Activated CD8-positive, alpha-beta memory T cell treated with anti-CD3 and anti-CD28 coated beads for 36 hours (primary cell): ENCODE data around the gene KIT. TPM values are rescaled to one million over a fixed set of nuclear protein-coding genes. Genes with fewer than 3 reads are reported as not detected.

Experiments used
- CTCF ChIA-PET: fragments of 350-600 bp; sonication (Branson Sonifier 250); formaldehyde crosslinking; loops from one replicate; lab custom pipeline; 2021; ENCODE audit warnings: antibody characterized with exemption; lab: Charles Lee
- POLR2A ChIA-PET: fragments of 350-600 bp; sonication (Branson Sonifier 250); formaldehyde crosslinking; loops from one replicate; lab custom pipeline; 2021; ENCODE audit warnings: antibody characterized with exemption; lab: Charles Lee
- total RNA-seq, 2 experiments: library from RNA; stranded (reverse); gene quantifications; one replicate each; pipeline ENCODE4 v1.2.3, GENCODE V29; 2021

KIT gene
- total RNA-seq, 2 experiments from 2014 or later: 0.04 to 0.21 TPM

- POLR2A ChIA-PET: no interaction called here
- CTCF ChIA-PET: no interaction called here
Observed at GRCh38 chr4:54659749-54660535, 2.2 kb downstream of the KIT start.

- ChIA-PET CTCF (no interaction called here), POLR2A (no interaction called here)
Observed at GRCh38 chr4:54660591-54660990, 2.8 kb downstream of the KIT start.

GRCh38 chr4:54661169-54661568, 3.4 kb downstream of the KIT start:
- POLR2A ChIA-PET: no interaction called here
- CTCF ChIA-PET: no interaction called here

DNA sequence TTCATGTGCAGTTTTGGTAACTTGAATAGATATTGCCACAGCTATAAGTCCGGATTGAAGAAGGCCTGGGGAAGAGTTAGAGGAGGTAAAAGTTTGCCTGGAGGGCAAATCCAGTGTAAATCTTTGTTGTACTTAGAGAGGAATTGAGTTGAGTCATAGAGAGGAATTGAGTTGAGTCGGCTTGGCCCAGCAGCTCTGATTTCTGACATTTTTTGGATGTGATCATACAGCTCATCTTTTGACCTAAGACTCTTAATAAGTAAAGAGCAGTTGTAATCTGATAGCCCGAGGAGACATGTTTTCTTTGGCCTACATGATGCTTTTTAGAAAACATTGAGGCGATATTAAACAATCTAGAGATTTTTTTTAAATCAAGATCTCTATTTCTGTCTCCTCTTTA, 3.9 kb downstream of the KIT start:
- CTCF ChIA-PET: no interaction called here
- POLR2A ChIA-PET: no interaction called here

- CTCF ChIA-PET: no interaction called here
- POLR2A ChIA-PET: no interaction called here
Observed at GRCh38 chr4:54662123-54662522, 4.4 kb downstream of the KIT start.

DNA sequence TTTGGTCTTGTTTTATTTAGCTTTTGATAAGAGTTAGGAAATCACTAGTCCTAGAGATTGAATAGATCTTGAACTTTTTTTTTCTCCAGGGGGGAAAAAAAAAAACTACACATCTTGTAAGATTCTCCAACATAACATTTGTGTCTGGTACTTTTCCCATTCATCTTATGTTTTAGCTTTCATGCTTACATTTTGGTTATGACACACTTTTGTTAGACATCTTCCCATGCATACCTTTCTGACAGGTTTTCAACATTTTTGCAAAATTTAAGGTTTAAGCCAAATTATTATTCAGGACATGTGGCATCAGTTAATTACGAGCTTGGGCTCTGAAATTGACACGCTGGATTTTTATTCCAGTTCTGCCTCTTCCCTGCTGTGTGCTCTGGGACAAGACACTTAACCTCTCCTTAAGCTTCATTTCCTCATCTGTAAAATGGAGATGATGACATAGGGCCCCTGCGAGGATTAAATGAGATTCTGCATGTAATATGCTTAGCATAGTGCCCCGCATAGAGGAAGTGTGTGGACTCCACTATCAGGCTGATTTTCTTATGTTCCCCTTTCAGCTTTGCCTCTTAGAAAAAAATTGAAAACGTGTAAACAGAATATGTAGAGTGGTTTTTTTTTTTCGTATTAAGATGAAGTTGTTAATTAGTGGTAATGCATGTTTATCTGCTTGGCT, 5.3 kb downstream of the KIT start:
- ChIA-PET POLR2A (no interaction called here), CTCF (no interaction called here)

GRCh38 chr4:54664400-54664799, 6.6 kb downstream of the KIT start:
- POLR2A ChIA-PET: no interaction called here
- CTCF ChIA-PET: no interaction called here

DNA sequence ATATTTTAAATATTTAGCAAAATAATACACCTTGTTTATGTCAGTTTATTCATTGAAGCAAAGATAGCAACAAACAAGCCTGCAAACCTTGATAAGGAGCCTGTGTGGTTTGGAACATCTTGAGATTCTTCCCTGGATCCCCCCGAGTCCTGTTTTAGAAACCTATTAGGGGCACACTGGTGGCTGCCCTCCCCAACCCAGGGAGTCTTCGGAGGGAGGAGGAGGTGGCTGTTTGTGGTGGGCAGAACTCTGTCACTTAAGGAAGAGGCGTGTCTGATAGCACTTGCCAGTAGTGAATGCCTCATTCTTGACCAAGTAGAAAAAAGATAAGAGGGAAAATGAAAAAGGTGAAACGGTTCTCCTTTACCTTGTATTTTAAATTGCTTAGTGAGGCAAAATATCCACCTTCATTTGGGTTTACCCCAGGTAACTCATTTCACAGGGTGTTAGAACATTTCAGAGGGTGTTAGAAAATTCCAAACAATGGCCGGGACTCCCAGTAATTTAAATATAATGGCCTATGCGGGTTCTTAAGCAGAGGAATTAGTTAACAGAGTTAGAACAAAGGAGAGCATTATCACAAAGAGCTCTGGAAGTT, 10.4 kb downstream of the KIT start:
- ChIA-PET CTCF (no interaction called here), POLR2A (no interaction called here)

DNA sequence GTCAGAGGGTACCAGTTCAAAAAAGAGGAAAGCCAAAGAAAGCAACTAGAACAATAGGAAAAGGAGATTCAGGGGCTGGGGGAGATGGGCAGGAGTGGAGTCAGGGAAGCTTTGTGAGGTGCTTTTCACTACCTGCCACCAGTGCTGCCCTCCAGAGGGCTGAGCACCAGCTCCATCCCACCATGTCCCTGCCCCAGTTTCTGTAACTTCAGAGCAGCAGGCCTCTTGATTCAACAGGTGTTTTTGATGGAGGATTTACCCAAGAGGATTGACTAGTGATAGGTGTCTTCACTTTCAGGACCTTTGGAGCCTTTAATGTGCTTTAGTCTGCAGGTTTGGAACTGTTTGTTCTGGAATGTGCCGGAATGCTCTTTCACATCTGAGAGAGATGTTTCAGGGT, 12.1 kb downstream of the KIT start:
- ChIA-PET POLR2A (no interaction called here), CTCF (interaction anchor here (0.7 kb wide), 1 partner anchor 1319 kb away, joined by 4 read pairs; no protein-coding TSS in a partner anchor)

DNA sequence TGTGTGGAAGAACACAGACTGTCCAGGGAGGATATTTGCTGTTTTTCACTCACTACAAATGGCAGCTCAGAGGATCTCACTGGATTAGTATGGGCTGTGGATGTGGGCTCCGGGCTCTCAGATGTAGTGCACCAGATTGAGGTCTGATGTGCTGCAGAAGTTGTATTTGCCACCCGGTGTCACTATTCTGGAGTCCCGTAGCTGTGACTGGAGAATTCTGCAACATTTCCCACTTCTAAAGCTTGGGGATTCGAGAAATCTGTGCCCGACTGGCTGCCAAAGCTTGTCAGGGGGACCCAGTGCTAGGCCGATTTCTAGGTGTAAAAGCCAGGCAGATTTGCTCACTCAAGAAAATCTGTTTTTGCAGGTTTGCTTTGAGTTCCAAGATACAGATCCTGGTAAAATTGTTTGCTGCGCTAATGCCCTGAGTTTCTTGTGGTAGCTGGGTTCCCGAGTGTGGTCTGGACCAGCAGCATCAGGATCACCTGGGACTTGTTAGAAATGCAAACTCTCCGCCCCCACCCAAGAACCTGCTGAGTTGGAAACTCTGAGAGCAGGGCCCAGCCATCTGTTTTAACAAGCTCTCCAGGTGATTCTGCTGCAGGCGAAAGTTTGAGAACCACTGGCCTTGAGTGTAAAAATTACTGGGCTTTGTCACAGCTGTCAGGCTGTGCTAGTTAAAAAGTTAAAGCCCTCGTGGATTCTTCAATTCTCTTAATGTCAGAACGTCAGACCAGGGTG, 18.1 kb downstream of the KIT start:
- CTCF ChIA-PET: no interaction called here
- POLR2A ChIA-PET: no interaction called here

DNA sequence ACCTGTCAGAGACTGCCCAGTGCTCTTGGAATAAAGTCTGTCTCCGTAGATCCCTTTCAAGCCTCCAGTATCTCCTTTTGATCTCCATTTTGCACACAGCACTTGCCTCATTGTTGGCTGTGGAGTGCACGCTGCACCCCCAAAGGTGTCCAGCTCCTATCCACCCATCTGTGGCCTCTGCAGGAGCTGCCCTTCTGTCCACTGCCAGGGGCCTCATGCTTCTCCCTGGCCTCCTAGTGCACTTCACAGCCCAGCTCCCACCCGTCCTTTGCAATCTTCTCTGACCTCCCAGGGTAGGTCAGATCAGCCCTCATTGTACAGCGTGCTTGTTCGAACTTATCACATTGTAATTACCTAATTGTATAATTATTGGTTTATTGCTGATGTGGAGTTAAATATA, 18.9 kb downstream of the KIT start:
- ChIA-PET CTCF (no interaction called here), POLR2A (no interaction called here)

GRCh38 chr4:54677416-54677815, 19.7 kb downstream of the KIT start:
- ChIA-PET POLR2A (no interaction called here), CTCF (no interaction called here)

- ChIA-PET CTCF (no interaction called here), POLR2A (no interaction called here)
Observed at GRCh38 chr4:54677853-54678650, 20.3 kb downstream of the KIT start.

DNA sequence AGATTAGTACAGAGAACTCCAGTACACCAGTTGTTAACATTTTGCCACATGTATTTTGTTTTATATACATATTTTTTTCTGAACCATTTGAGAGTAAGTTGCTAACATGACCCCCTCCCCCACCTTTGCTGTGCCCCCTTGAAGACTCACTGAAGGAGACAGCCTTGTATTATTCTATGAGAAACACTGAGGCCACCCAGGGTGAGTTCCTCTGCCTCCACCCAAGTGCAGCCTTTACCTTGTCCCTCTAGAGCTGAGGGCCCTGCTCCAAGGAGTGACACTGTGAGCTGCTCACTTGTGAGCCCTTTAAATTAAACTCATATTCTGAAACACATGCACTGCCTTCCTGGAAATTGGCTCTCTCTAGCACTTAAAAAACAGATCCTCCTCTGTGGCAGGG, 21.1 kb downstream of the KIT start:
- POLR2A ChIA-PET: no interaction called here
- CTCF ChIA-PET: no interaction called here

DNA sequence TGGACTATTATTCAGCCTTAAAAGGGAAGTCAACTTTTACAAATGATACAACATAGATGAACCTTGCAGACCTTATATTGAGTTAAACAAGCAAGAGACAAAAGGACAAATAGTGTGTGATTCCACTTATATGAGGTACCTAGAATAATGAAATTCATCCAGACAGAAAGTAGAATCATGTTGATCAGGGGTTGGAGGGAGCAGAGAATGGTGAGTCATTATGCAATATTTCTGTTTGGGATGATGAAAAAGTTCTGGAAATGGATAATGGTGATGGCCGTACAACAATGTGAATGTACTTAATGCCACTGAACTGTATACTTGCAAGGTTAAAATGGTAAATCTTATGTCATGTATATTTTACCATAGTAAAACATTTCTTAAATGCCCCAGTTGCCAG, 22.1 kb downstream of the KIT start:
- POLR2A ChIA-PET: no interaction called here
- CTCF ChIA-PET: no interaction called here

GRCh38 chr4:54683616-54684346, 26.0 kb downstream of the KIT start:
- POLR2A ChIA-PET: no interaction called here
- CTCF ChIA-PET: no interaction called here

DNA sequence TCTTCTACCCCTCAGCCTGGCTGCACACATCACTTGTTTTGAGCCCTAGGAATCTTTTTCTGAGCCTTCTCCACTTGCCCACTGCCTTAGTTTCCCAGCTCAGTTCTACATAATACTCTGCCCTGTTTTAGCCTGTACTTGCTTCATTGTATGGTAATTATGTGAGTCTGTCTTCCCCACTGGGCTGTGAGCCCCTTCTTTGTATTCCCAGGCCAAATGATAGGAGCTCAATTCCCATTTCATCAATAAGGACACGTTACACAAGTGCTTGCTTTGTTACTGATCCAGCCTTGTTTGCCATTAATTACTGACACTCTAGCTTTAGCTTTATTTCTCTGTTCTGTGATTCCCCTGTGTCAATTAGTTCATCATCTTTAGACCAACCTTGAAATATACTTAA, 28.1 kb downstream of the KIT start:
- ChIA-PET CTCF (no interaction called here), POLR2A (no interaction called here)

GRCh38 chr4:54687887-54688841, 30.4 kb downstream of the KIT start:
- ChIA-PET POLR2A (no interaction called here), CTCF (no interaction called here)
